H7 (cell line): ENCODE measurements around the gene BIRC2. TPM values are rescaled to one million over a fixed set of nuclear protein-coding genes. Genes with fewer than 3 reads are reported as not detected.

ENCODE experiments used
- DNase-seq: peaks from one replicate; pipeline ENCODE4 v3.0.0; 2012
- H3K27me3 ChIP-seq: 2 replicates; pipeline ENCODE4 v1.6.0; 2011; ENCODE audit warnings: mild to moderate bottlenecking, low read length; ENCODE audit not compliant: control insufficient read depth, insufficient read depth
- H3K36me3 ChIP-seq: replicated peaks from 2 replicates; pipeline ENCODE4 v1.5.1; 2011; ENCODE audit warnings: low read length; ENCODE audit not compliant: control insufficient read depth, insufficient read depth
- H3K4me3 ChIP-seq: 2 replicates; pipeline ENCODE4 v1.5.1; 2011; ENCODE audit warnings: low read depth, mild to moderate bottlenecking, control low read depth, low read length, moderate library complexity; ENCODE audit not compliant: insufficient read depth
- total RNA-seq: library from RNA; depleted of rRNA; stranded (reverse); fragments of >200 nt; shearing (Covaris generic); gene quantifications from 2 replicates; pipeline ENCODE4 v1.2.3, GENCODE V29; 2014

The BIRC2 gene
- total RNA-seq, 1 experiment from 2014 or later = 28.8 TPM

DNA sequence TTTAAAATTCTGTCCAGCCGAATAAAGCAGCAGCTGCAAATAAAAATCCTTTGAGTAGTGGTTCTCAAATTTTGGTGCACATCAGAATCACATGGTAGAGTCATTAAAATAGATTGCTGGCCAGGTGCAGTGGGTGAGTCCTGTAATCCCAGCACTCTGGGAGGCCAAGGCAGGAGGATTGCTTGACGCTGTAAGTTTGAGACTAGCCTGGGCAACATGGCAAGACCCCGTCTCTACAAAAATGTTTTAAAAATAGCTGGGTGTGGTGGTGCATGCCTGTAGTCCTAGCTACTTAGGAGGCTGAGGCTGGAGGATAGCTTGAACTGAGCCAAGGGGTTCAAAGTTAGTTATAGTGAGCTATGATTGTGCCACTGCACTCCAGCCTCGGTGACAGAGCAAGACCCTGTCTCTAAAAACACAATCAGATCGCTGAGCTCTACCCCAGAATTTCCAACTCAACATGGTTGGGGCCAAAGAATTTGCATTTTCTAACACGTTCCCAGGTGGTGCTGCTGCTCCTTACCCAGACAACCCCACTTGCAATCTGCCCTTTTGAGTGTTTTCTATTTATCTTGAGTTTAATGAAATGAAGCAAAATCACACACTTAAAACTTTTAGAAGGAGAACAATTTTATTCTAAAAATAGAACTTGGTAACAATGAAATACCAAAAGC, 48.8 kb downstream of the BIRC2 start:
- H3K36me3 ChIP-seq = no peaks in the 10 kb centered on the region; the same call in none of the 2 replicates
- no peak overlapping the region for H3K4me3 ChIP-seq
- H3K27me3 ChIP-seq = no peaks in the 10 kb centered on the region
- no peak for DNase-seq

DNA sequence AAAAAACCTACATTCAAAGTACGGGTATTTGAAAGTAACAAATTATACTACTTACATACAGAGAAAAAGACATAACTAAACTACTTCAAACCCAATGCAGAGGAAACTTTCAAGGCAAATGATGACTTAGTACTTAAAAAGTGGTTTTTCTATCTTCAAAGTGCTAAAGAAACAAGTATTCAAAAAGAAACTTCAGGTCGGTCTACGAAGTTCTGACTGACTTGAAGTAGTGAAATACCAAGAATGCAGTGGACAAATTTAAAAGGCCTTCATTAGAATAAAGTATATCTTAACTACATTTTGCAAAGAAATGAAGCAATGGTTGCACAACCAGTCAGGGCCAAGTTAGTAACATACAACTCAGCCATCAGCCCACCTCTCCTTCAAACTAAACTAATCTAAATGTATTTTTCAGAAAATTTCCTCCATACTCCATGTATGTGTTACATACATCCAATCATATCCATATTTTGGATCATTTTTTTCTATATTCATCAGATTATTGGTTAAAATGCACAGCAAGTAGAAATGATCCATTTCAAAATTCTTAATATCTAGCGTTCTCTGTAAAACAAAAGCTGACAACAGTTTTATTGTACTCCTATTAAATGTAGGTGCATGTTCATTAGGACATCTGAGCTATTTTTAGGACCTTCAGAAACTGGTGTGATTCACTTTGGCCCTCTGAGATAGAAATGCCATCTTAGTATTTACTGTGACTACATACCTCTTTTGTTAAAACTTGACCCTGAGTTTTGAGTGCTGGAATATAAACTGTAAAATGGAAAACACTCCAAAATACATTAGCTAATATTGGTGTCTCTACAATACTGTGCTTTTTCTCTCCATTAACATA, 49.9 kb downstream of the BIRC2 start:
- no peaks in the 10 kb centered on the region; the same call in none of the 2 replicates for H3K36me3 ChIP-seq
- no peak for DNase-seq
- no peaks in the 10 kb centered on the region for H3K27me3 ChIP-seq
- no peak overlapping the region for H3K4me3 ChIP-seq

DNA sequence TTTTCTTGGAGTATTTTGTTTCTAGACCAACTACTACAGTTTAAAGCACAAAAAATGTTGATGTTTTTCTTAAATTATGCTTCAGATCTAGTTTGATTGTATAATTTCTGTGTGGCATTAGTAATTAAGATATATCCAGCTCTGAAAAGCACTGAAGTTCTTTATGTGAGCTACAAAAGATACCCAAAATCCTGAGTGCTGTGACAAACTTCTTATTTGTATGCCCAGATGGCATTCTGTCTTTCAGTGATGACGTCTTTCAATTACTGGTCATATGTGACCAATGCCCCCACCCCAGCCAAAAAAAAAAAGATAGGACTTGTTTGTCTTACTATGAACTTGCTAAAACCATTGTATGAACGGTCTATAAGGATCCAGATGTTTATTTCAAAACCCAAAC, 51.3 kb downstream of the BIRC2 start:
- Histone ChIP-seq H3K36me3 (no peaks in the 10 kb centered on the region; the same call in none of the 2 replicates), H3K4me3 (no peak overlapping the region), H3K27me3 (no peaks in the 10 kb centered on the region)
- no peak for DNase-seq

DNA sequence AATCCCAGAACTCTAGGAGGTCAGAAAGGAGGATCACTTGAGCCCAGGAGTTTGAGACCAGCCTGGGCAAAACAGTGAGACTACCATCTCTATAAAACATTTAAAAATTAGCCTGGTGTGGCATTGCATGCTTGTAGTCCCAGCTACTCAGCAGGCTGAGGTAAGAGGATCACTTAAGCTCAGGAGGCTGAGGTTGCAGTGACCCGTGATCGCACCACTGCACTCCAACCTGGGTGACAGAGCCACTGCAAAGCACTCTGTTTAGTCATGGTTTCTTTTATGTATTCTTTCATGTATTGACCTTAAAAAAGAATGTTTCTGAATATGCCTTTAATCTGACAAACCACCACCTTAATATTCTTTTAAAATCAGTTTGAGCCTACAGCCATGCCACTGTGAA, 52.2 kb downstream of the BIRC2 start:
- no peak overlapping the region for H3K4me3 ChIP-seq
- no peaks in the 10 kb centered on the region for H3K27me3 ChIP-seq
- no peaks in the 10 kb centered on the region; the same call in none of the 2 replicates for H3K36me3 ChIP-seq
- no peak for DNase-seq

DNA sequence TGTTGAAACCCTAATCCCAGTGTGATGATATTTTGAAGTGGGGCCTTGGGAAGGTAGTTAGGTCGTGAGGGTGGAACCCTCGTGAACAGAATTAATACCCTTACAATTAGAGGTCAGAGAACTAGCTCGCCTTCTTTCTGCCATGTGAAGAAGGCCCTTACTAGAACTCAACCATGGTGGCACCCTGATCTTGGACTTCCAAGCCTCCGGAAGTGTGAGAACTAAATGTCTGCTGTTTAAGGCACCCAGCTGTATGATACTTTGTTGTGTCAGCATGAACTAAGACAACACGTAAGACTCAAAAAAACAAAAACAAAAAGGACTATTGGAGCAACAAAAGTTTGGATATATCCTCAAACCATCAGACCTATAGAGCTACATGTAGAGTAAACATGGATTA, 53.6 kb downstream of the BIRC2 start:
- Histone ChIP-seq H3K27me3 (no peaks in the 10 kb centered on the region), H3K36me3 (no peaks in the 10 kb centered on the region; the same call in 1 of the 2 replicates), H3K4me3 (no peak overlapping the region)
- no peak for DNase-seq

DNA sequence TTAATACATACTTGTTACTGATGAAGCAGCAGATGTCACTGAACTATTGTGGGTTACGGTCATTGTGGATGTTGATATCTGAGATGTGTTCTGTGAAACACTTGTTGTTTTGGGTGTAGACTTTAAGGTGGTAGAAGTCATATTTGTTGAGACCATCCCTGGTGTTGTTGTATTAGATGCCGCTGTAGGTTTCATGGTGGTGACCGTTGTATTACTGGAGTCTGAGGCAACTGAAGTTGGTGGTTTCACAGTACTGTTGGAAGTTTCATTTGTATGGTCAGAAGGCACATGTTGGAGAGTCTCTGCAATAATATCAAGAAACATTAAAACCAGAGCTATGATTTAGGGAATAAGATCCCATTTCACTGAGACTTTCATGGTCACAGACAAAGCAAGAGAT, 54.9 kb downstream of the BIRC2 start:
- H3K4me3 ChIP-seq = no peak overlapping the region
- H3K36me3 ChIP-seq = no peaks in the 10 kb centered on the region; the same call in 1 of the 2 replicates
- H3K27me3 ChIP-seq = no peaks in the 10 kb centered on the region
- DNase-seq = no peak

DNA sequence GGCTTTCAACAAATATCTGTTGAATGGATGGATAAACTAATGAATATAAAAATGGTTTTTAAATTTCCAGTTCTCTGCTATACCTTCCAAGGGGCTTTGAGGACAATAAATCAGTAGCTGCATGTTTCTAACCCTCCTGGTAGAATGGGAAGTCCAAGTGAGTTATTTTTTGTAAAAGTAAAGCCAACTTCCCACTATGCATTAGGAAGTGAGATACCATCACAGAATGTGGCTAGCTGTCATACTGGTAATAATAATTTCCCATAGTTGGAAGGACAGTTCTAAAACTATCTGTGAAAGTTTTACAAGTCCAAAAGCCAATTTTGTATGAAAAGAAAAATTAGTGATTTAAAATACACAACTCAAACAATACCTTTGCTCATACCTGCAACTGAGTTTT, 55.5 kb downstream of the BIRC2 start:
- H3K27me3 ChIP-seq = no peaks in the 10 kb centered on the region
- no peak overlapping the region for H3K4me3 ChIP-seq
- no peak for DNase-seq
- H3K36me3 ChIP-seq = no peaks in the 10 kb centered on the region; the same call in 1 of the 2 replicates

DNA sequence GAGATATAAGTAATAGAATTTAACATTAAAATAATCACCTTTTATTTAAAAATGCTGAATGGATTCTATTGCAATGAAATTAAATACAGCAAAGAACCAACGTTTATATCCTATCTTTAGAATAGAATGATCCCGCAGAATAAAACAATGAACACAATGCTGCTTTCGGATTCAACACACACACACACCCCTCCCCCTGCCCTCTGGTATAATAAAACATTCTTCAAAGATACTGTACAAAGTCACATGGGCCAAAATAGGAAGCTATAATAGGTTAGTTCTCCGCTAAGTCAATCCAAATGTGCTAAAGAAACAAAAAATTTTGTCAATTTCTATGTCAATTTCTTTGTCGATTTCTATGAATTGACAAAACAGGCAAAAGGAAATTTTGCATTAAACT, 58.5 kb downstream of the BIRC2 start:
- no peak for DNase-seq
- H3K4me3 ChIP-seq = no peak overlapping the region
- no peaks in the 10 kb centered on the region for H3K27me3 ChIP-seq
- no peaks in the 10 kb centered on the region; the same call in 1 of the 2 replicates for H3K36me3 ChIP-seq

DNA sequence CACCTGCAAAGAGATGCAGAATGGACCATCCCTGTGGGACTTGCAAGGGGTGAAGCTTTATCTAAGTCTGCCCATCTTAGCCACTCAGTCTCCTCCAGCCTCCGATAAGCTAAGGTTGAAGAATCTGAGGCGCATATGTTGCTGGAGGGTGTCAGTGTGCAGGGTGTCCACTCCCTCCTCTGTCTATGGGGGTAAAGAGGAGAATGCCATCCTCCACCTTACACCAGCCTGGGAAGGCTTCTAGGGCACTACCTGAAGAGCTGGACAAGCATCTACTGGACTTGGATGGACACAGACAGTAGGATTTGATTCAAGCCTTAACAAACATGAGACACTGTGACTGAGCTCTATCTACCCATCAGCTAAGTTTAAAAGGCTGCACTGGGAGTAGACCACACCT, 59.1 kb downstream of the BIRC2 start:
- Histone ChIP-seq H3K4me3 (no peak overlapping the region), H3K27me3 (no peaks in the 10 kb centered on the region), H3K36me3 (no peaks in the 10 kb centered on the region; the same call in 1 of the 2 replicates)
- no peak for DNase-seq

DNA sequence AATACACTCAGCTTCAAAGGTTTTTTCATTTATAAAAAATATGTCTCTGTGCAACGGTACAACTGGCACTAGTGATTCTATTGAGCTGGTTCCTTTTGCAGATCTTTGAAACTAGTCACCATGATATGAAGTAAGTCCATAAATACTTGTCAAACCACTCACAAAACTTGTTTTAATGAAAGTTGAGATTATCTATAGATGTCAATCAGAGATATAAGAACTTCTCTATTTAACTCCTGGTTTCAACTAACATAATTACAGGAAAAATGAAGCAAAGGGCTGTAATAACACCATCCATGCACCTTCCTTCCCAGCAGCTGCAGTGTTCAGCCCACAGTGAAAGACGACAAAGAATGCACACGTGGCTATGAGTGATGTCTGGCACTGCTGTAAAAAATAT, 60.9 kb downstream of the BIRC2 start:
- DNase-seq = no peak
- H3K27me3 ChIP-seq = no peaks in the 10 kb centered on the region
- no peaks in the 10 kb centered on the region; the same call in 1 of the 2 replicates for H3K36me3 ChIP-seq
- H3K4me3 ChIP-seq = no peak overlapping the region

DNA sequence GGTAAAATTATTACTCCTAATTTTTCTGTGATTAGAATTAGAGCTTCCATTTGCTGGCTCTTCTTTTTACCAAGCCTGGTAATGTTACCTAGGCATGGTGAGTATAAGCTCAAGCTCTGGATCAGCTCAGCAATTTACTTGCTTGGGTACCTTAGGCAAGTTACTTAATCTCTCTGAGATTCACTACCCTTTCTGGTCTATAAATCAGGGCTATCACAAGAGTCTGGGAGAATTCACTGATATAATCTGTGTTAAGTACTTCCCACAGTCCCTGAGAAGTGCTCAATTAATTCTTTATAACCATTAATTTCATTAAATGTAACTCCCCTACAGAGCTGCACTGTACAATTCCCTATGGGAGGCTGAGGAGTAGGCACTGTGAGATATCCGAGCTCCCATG, 61.3 kb downstream of the BIRC2 start:
- Histone ChIP-seq H3K27me3 (no peaks in the 10 kb centered on the region), H3K36me3 (no peaks in the 10 kb centered on the region; the same call in 1 of the 2 replicates), H3K4me3 (no peak overlapping the region)
- DNase-seq = no peak

DNA sequence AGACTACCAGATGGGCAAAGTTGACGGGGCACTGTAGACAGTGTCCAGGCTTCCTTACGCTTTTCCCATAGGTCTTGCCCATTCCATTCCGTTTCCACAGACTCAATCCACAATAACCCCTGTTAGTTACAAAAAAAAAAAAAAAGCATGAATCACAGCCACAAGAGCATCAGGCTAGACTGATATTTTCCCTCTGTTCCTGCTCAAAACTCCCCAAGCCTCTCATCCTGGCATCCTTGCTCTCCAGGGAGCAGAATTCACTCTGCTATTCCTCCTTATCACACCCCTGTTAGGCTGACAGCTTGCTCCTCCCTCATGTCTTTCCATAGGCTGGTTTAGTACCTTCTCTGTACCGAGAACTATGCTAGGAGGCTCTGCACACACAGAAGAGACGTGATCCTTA, 63.4 kb downstream of the BIRC2 start:
- peak; percentile 14 for DNase-seq
- no peaks in the 10 kb centered on the region for H3K27me3 ChIP-seq
- H3K36me3 ChIP-seq = no peaks in the 10 kb centered on the region
- no peak overlapping the region for H3K4me3 ChIP-seq

DNA sequence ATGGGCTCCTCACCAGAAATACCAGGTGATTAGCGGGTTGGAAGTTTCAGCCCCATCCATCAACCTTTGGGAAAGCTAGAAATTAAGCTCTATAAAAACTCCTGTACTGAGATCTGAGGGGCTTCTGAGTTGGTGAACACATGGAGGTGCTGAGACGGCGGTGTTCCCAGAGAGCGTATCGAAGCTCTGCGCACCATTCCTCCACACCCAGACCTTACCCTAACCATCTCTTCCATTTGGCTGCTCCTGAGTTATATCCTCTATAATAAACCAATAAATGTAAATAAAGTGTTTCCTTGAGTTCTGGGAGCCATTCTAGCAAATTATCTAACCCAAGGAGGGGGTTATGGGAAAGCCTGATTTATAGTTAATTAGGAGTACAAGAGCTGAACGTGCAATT, 64.1 kb downstream of the BIRC2 start:
- no peaks in the 10 kb centered on the region for H3K27me3 ChIP-seq
- H3K4me3 ChIP-seq = no peak overlapping the region
- no peaks in the 10 kb centered on the region for H3K36me3 ChIP-seq
- DNase-seq = no peak

DNA sequence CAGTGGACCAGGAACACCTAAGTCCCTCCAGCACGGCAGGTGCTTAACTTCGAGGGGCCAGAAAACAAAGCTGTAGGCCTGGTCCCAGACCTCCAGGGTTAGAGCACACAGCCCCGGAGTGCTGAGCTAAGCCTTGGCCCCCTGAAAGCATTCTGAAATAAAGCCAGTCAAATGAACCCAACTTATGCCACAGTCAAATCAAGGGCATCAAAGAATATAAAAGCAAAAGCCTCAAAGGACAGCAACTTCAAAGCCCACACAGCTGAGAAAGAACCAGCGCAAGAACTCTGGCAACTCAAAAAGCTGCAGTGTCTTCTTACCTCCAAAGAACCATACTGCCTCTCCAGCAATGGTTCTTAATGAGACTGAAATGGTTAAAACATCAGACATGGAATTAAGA, 66.5 kb downstream of the BIRC2 start:
- Histone ChIP-seq H3K4me3 (no peak overlapping the region), H3K36me3 (no peaks in the 10 kb centered on the region), H3K27me3 (no peaks in the 10 kb centered on the region)
- no peak for DNase-seq

DNA sequence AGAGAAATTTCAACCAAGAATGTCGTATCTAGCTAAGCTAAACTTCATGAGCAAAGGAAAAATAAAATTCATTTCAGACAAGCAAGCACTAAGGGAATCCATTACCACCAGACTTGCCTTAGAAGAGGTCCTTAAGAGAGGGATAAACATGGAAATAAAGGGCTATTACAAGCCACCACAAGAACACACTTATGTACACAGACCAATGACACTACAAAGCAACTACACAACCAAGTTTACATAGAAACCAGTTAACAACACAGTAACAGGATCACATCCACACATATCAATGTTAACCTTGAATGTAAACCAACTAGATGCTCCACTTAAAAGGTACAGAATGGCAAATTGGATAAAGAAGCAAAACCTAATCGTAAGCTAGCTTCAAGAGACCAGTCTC, 67.5 kb downstream of the BIRC2 start:
- no peak for DNase-seq
- Histone ChIP-seq H3K36me3 (no peaks in the 10 kb centered on the region), H3K4me3 (no peak overlapping the region), H3K27me3 (no peaks in the 10 kb centered on the region)
